ENCODE data around the gene TBL1XR1.

Gene TBL1XR1

DNA sequence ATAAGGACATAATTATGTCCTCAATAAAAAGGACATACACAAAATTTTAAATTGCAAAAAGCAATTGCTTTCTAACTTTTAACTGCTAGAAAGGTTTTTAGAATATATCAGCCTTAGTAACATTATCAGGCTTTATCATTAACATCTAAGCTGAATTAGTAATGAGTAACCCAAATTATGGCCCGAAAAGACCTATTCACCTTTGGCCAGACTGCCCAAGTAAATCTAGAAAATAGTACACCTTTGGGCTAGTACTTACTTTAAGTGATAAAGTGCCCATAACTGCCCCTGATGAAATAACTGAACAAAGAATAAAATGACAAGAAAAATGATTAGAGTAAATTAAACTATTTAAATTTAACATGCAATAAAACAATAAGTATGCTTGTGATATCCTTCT is 117.2 kb downstream of the TBL1XR1 start:
- Histone ChIP-seq H3K4me1 (ENCODE audit: control insufficient read depth in 5 of 5, insufficient read depth in 5 of 5, low read length in 5 of 5) (peaks cover 0 to 3% (median 0%) of the 10 kb centered on the region in 5 donors), H3K36me3 (ENCODE audit: control insufficient read depth in 5 of 5, insufficient read depth in 5 of 5, low read length in 5 of 5) (no peaks in the 10 kb centered on the region), H3K27me3 (ENCODE audit: control insufficient read depth in 5 of 5, insufficient read depth in 4 of 5, low read length in 5 of 5) (no peaks in the 10 kb centered on the region), H3K27ac (ENCODE audit: low read depth, low read length) (no peak overlapping the region), H3K9ac (ENCODE audit: low read length in 5 of 5) (no peak overlapping the region), H3K9me3 (ENCODE audit: control insufficient read depth in 5 of 5, low read length in 5 of 5) (no peaks in the 10 kb centered on the region), H3K4me3 (ENCODE audit: low read depth in 1 of 5, low read length in 5 of 5) (no peak overlapping the region)

DNA sequence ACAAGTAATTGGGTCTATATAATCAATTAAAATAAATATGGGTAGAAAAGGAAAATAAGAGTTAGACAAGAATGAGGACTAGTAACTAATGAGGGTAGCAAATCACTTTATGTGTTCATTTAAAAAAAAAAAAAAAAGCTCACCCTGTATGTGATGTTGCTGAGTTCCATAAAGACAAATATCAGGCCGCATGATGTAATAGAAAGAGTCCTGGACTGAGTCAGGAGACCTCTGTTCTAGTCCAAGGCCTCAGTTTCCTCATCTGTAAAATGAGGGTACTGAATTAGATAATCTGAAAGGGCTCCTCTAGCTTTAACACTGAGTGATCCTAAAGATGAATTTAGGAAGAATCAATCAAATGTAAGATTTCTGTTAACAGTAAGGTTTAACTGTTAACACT is 117.6 kb downstream of the TBL1XR1 start:
- Histone ChIP-seq H3K27ac (ENCODE audit: low read depth, low read length) (no peak overlapping the region), H3K4me3 (ENCODE audit: low read depth in 1 of 5, low read length in 5 of 5) (no peak overlapping the region), H3K36me3 (ENCODE audit: control insufficient read depth in 5 of 5, insufficient read depth in 5 of 5, low read length in 5 of 5) (peaks cover 0 to 4% (median 0%) of the 10 kb centered on the region in 5 donors), H3K27me3 (ENCODE audit: control insufficient read depth in 5 of 5, insufficient read depth in 4 of 5, low read length in 5 of 5) (no peaks in the 10 kb centered on the region), H3K4me1 (ENCODE audit: control insufficient read depth in 5 of 5, insufficient read depth in 5 of 5, low read length in 5 of 5) (peaks cover 0 to 2% (median 0%) of the 10 kb centered on the region in 5 donors), H3K9ac (ENCODE audit: low read length in 5 of 5) (no peak overlapping the region), H3K9me3 (ENCODE audit: control insufficient read depth in 5 of 5, low read length in 5 of 5) (no peaks in the 10 kb centered on the region)

DNA sequence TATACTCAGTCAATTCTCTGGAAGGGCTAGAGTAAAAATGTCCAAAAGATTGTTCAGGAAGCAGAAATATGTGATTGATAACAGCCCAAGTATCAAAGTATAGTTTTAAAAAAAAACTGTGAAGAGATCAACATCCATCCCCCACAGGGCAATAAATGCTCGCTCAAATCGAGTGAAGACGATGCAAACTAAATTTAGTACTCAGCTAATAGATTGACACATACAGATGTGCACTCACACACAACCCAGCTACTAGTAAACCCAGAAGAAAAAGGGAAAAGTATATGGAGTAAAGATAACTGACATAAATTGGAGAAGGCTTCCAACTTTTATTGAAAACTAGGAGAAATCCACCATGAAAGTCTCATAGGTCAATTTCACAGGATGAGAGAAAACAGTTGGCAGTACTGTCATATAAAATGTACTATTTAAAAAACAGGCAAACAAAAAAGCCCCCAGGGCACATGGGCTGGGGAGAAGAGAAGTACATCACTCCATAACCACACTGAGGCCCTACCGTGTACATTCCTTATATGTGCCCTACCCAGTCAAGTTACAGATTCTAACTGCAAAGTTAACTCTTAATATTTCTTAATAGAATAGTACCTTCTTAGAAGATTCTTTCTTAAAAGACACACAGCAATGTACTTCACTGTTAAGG is 125.7 kb downstream of the TBL1XR1 start:
- H3K9ac ChIP-seq (ENCODE audit: low read length in 5 of 5): no peak overlapping the region
- H3K27me3 ChIP-seq (ENCODE audit: control insufficient read depth in 5 of 5, insufficient read depth in 4 of 5, low read length in 5 of 5): no peaks in the 10 kb centered on the region
- H3K4me3 ChIP-seq (ENCODE audit: low read depth in 1 of 5, low read length in 5 of 5): no peak overlapping the region
- H3K9me3 ChIP-seq (ENCODE audit: control insufficient read depth in 5 of 5, low read length in 5 of 5): no peaks in the 10 kb centered on the region
- H3K27ac ChIP-seq (ENCODE audit: low read depth, low read length): no peak overlapping the region
- peaks cover 0 to 9% (median 4%) of the 10 kb centered on the region in 5 donors for H3K4me1 ChIP-seq (ENCODE audit: control insufficient read depth in 5 of 5, insufficient read depth in 5 of 5, low read length in 5 of 5)
- H3K36me3 ChIP-seq (ENCODE audit: control insufficient read depth in 5 of 5, insufficient read depth in 5 of 5, low read length in 5 of 5): peaks cover 0 to 4% (median 0%) of the 10 kb centered on the region in 5 donors

DNA sequence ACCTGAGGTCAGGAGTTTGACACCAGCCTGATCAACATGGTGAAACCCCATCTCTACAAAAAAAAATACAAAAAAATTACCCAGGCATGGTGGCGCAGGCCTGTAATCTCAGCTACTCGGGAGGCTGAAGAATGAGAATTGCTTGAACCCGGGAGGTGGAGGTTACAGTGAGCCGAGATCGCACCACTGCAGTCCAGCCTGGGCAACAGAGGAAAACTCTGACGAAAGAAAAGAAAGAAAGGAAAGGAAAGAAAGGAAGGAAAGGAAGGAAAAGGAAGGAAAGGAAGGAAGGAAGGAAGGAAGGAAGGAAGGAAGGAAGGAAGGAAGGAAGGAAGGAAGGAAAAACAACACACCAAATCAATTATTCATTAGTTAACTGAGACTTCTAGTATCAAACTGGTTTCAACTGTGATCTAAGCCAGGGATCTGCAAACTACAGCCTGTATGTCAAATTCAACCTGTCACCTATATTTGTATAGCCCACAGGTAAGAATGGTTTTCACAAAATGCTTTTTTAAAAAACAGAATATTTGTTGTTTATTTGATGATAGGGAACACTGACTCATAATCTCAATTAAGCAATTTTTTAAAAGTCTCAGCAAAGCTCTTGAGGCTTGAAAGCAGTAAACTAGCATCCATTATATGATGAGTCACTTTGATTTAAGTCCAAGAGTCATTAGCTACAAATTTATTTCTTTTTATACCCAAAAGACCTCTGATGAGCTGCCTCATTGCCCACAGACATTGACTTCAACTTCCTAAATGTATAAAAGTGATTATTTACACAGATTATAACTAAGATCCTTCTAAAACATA is 127.6 kb downstream of the TBL1XR1 start:
- Histone ChIP-seq H3K36me3 (ENCODE audit: control insufficient read depth in 5 of 5, insufficient read depth in 5 of 5, low read length in 5 of 5) (no peaks in the 10 kb centered on the region), H3K4me3 (ENCODE audit: low read depth in 1 of 5, low read length in 5 of 5) (no peak overlapping the region), H3K4me1 (ENCODE audit: control insufficient read depth in 5 of 5, insufficient read depth in 5 of 5, low read length in 5 of 5) (peaks cover 0 to 9% (median 4%) of the 10 kb centered on the region in 5 donors), H3K27me3 (ENCODE audit: control insufficient read depth in 5 of 5, insufficient read depth in 4 of 5, low read length in 5 of 5) (no peaks in the 10 kb centered on the region), H3K9ac (ENCODE audit: low read length in 5 of 5) (no peak overlapping the region), H3K27ac (ENCODE audit: low read depth, low read length) (no peak overlapping the region), H3K9me3 (ENCODE audit: control insufficient read depth in 5 of 5, low read length in 5 of 5) (no peaks in the 10 kb centered on the region)

GRCh38 chr3:177068967-177069366 is 128.3 kb downstream of the TBL1XR1 start:
- no peaks in the 10 kb centered on the region for H3K27me3 ChIP-seq (ENCODE audit: control insufficient read depth in 5 of 5, insufficient read depth in 4 of 5, low read length in 5 of 5)
- H3K4me3 ChIP-seq (ENCODE audit: low read depth in 1 of 5, low read length in 5 of 5): no peak overlapping the region
- no peak overlapping the region for H3K27ac ChIP-seq (ENCODE audit: low read depth, low read length)
- no peaks in the 10 kb centered on the region for H3K36me3 ChIP-seq (ENCODE audit: control insufficient read depth in 5 of 5, insufficient read depth in 5 of 5, low read length in 5 of 5)
- H3K9me3 ChIP-seq (ENCODE audit: control insufficient read depth in 5 of 5, low read length in 5 of 5): no peaks in the 10 kb centered on the region
- no peak overlapping the region for H3K9ac ChIP-seq (ENCODE audit: low read length in 5 of 5)
- H3K4me1 ChIP-seq (ENCODE audit: control insufficient read depth in 5 of 5, insufficient read depth in 5 of 5, low read length in 5 of 5): peaks cover 0 to 9% (median 4%) of the 10 kb centered on the region in 5 donors

DNA sequence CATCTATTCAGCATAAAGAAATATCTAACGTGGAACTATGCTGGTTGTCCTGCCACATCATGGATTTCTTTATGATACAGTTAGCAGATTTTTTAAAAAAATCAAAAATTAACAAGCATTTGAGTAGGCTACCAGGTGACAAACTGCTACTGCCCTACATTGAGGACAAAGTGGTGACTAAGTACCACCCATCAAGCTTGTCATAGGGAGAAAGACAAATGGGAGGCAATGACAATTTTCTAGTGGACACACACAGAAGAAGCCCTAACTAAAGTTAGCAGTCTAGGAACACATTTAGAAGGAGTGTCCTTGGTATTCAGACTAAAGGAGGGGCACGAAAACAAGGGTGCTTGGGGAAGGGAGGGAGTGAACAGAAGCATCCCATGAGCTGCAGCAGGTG is 131.2 kb downstream of the TBL1XR1 start:
- Histone ChIP-seq H3K27me3 (ENCODE audit: control insufficient read depth in 5 of 5, insufficient read depth in 4 of 5, low read length in 5 of 5) (no peaks in the 10 kb centered on the region), H3K9me3 (ENCODE audit: control insufficient read depth in 5 of 5, low read length in 5 of 5) (no peaks in the 10 kb centered on the region), H3K4me1 (ENCODE audit: control insufficient read depth in 5 of 5, insufficient read depth in 5 of 5, low read length in 5 of 5) (peaks cover 0 to 13% (median 7%) of the 10 kb centered on the region in 5 donors), H3K4me3 (ENCODE audit: low read depth in 1 of 5, low read length in 5 of 5) (no peak overlapping the region), H3K27ac (ENCODE audit: low read depth, low read length) (no peak overlapping the region), H3K36me3 (ENCODE audit: control insufficient read depth in 5 of 5, insufficient read depth in 5 of 5, low read length in 5 of 5) (no peaks in the 10 kb centered on the region), H3K9ac (ENCODE audit: low read length in 5 of 5) (no peak overlapping the region)

DNA sequence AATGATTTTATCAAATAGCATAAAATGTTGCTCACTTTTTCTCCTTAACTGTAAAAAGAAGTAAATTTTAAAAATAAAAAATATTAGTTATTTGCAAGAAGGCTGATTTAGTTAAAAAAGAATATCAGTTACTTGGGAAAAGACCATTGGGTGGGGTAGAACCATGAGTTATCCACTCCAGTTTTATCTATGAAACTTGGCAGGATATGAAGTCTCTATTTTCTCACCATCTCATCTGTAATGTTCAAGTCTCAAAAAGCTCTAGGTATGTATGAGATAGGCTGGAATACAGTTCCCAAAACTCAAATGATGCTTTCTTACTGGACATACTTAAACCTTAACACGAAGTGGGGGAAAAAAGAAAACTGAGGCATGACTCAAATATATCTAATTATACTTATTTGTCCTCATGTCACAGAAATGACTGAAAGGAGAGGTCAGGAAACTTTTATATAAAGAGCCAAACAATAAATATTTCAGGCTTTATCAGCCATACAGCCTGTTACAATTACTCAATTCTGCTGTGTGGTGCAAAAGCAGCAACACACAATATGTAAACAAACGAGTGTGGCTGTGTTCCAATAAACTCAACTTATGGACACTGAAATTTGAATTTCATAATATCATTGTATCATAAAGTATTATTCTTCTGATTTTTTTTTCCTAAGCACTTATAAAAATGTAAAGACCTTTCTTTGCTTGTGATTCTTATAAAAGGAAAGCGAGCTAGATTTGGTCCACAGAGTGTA is 131.8 kb downstream of the TBL1XR1 start:
- peaks cover 0 to 19% (median 7%) of the 10 kb centered on the region in 5 donors for H3K4me1 ChIP-seq (ENCODE audit: control insufficient read depth in 5 of 5, insufficient read depth in 5 of 5, low read length in 5 of 5)

GRCh38 chr3:177062052-177062732 is 135.1 kb downstream of the TBL1XR1 start:
- H3K27me3 ChIP-seq (ENCODE audit: control insufficient read depth in 5 of 5, insufficient read depth in 4 of 5, low read length in 5 of 5): no peaks in the 10 kb centered on the region

More for the DNA sequence above, 131.8 kb downstream of the TBL1XR1 start:
- no peaks in the 10 kb centered on the region for H3K9me3 ChIP-seq (ENCODE audit: control insufficient read depth in 5 of 5, low read length in 5 of 5)
- no peaks in the 10 kb centered on the region for H3K36me3 ChIP-seq (ENCODE audit: control insufficient read depth in 5 of 5, insufficient read depth in 5 of 5, low read length in 5 of 5)
- H3K4me3 ChIP-seq (ENCODE audit: low read depth in 1 of 5, low read length in 5 of 5): no peak overlapping the region
- H3K27ac ChIP-seq (ENCODE audit: low read depth, low read length): no peak overlapping the region
- no peaks in the 10 kb centered on the region for H3K27me3 ChIP-seq (ENCODE audit: control insufficient read depth in 5 of 5, insufficient read depth in 4 of 5, low read length in 5 of 5)
- H3K9ac ChIP-seq (ENCODE audit: low read length in 5 of 5): no peak overlapping the region

GRCh38 chr3:177061369-177061768 is 135.9 kb downstream of the TBL1XR1 start:
- H3K4me3 ChIP-seq (ENCODE audit: low read depth in 1 of 5, low read length in 5 of 5): no peak overlapping the region
- no peaks in the 10 kb centered on the region for H3K27me3 ChIP-seq (ENCODE audit: control insufficient read depth in 5 of 5, insufficient read depth in 4 of 5, low read length in 5 of 5)
- H3K4me1 ChIP-seq (ENCODE audit: control insufficient read depth in 5 of 5, insufficient read depth in 5 of 5, low read length in 5 of 5): peaks cover 0 to 22% (median 6%) of the 10 kb centered on the region in 5 donors
- H3K27ac ChIP-seq (ENCODE audit: low read depth, low read length): peak overlapping the region; percentile 8
- no peaks in the 10 kb centered on the region for H3K9me3 ChIP-seq (ENCODE audit: control insufficient read depth in 5 of 5, low read length in 5 of 5)
- H3K9ac ChIP-seq (ENCODE audit: low read length in 5 of 5): no peak overlapping the region
- peaks cover 0 to 4% (median 0%) of the 10 kb centered on the region in 5 donors for H3K36me3 ChIP-seq (ENCODE audit: control insufficient read depth in 5 of 5, insufficient read depth in 5 of 5, low read length in 5 of 5)

More at GRCh38 chr3:177062052-177062732, 135.1 kb downstream of the TBL1XR1 start:
- H3K4me3 ChIP-seq (ENCODE audit: low read depth in 1 of 5, low read length in 5 of 5): no peak overlapping the region
- no peak overlapping the region for H3K9ac ChIP-seq (ENCODE audit: low read length in 5 of 5)
- H3K27ac ChIP-seq (ENCODE audit: low read depth, low read length): peak overlapping the region; percentile 8
- H3K9me3 ChIP-seq (ENCODE audit: control insufficient read depth in 5 of 5, low read length in 5 of 5): no peaks in the 10 kb centered on the region
- H3K4me1 ChIP-seq (ENCODE audit: control insufficient read depth in 5 of 5, insufficient read depth in 5 of 5, low read length in 5 of 5): peaks cover 0 to 22% (median 6%) of the 10 kb centered on the region in 5 donors
- H3K36me3 ChIP-seq (ENCODE audit: control insufficient read depth in 5 of 5, insufficient read depth in 5 of 5, low read length in 5 of 5): peaks cover 0 to 4% (median 0%) of the 10 kb centered on the region in 5 donors
